Heart left ventricle (tissue), 16 donors: Measurements from ENCODE around the gene TSPO2. TPM values are rescaled to one million over a fixed set of nuclear protein-coding genes. Genes with fewer than 3 reads are reported as not detected.

ENCODE experiments used
- ATAC-seq, 4 donors: fragments of 200-7000 bp; cut with Tn5 transposase; one replicate each; pipeline ENCODE4 v1.9.1; 2020 to 2022; ENCODE audit warnings: moderate library complexity in 4 of 4, mild to moderate bottlenecking in 3 of 4, moderate number of reproducible peaks in 1 of 4
- DNase-seq, 5 donors: peaks; one replicate each; pipeline ENCODE4 v3.0.0-alpha.2; 2020
- H3K27ac ChIP-seq, 12 donors: fragments of 200-600 bp; sonication (generic) in 4 of 12; one replicate each; pipeline versions ENCODE4 v1.5.0 to v1.8.0; 2016 to 2022; ENCODE audit warnings: mild to moderate bottlenecking in 2 of 12
- H3K27me3 ChIP-seq, 9 donors: fragments of 200-600 bp; sonication (generic) in 2 of 9; one replicate each; pipeline versions ENCODE4 v1.5.1 to v1.8.0; 2016 to 2022; ENCODE audit warnings: mild to moderate bottlenecking in 3 of 9
- H3K36me3 ChIP-seq, 9 donors: fragments of 200-600 bp; sonication (generic) in 2 of 9; one replicate each; pipeline versions ENCODE4 v1.5.0 to v1.8.0; 2018 to 2022; ENCODE audit warnings: mild to moderate bottlenecking in 2 of 9
- H3K4me1 ChIP-seq, 12 donors: fragments of 200-600 bp; sonication (generic) in 4 of 12; one replicate each; pipeline versions ENCODE4 v1.5.0 to v1.8.0; 2016 to 2022; ENCODE audit warnings: mild to moderate bottlenecking in 3 of 12
- H3K4me3 ChIP-seq, 12 donors: fragments of 200-600 bp; sonication (generic) in 4 of 12; one replicate each; pipeline versions ENCODE4 v1.5.0 to v1.8.0; 2017 to 2022; ENCODE audit warnings: mild to moderate bottlenecking in 9 of 12, moderate library complexity in 4 of 12
- H3K9me3 ChIP-seq, 12 donors: fragments of 200-600 bp; sonication (generic) in 4 of 12; one replicate each; pipeline versions ENCODE4 v1.5.0 to v1.8.0; 2016 to 2022; ENCODE audit warnings: mild to moderate bottlenecking in 1 of 12
- POLR2A ChIP-seq, 2 donors: fragments of 450-650 bp; IDR thresholded peaks; one replicate each; pipeline ENCODE4 v1.6.1; 2017; ENCODE audit warnings: antibody characterized with exemption in 2 of 2, mild to moderate bottlenecking in 2 of 2, moderate library complexity in 2 of 2
- WGBS, 4 donors: extraction: QIAGEN DNeasy Blood & Tissue Kit in 2 of 4; methylation state at CpG; one replicate each; pipeline versions ENCODE4 v1.1.5 to v1.1.7; 2013 to 2018; 5-methylcytosine and 5-hydroxymethylcytosine counted together
- intact Hi-C, 10 donors: fragments of 100-400 bp; cut with DNase I; formaldehyde crosslinking; loops; one replicate each; pipeline versions ENCODE4 v1.11.1 to v1.14.2; 2022
- polyA plus RNA-seq, 2 donors: library from polyadenylated mRNA; stranded (reverse); fragments of 200-250 nt; gene quantifications; one replicate each; pipeline ENCODE4 v1.2.3, GENCODE V29; 2013
- total RNA-seq, 9 donors: library from RNA; depleted of rRNA in 2 of 9; stranded (reverse); fragments of >200 nt in 2 of 9; fragmentation: NEBNext Ultra II Directional in 3 of 9; extraction: Animal tissue kit (Norgen Biotek cat#: 25700) in 3 of 9; gene quantifications; one replicate each; pipeline versions ENCODE4 v1.1.0 to v1.2.4, GENCODE V29; 2016 to 2023
- TF ChIP-seq, protein P1 (sequence below), 12 donors: fragments of 200-600 bp; sonication (generic) in 4 of 12; IDR thresholded peaks; one replicate each; pipeline versions ENCODE4 v1.5.0 to v1.8.0; 2018 to 2022; ENCODE audit warnings: antibody characterized with exemption in 12 of 12, mild to moderate bottlenecking in 5 of 12
- donor health status: ischemic (EF 13 %, LVEDD 7.1; RV severe dilation, severe dysfunction).
- donor health status: healthy with polysubstance abuse.
- donor health status: DM: no; HTN: yes; CAD: no.
- donor health status: DM: no; HTN: no; CAD: no.
- donor health status: ischemic (EF 25% LVEDD 6.9; RV normal size, moderate dysfunction).
- donor health status: ischemic (EF 25% LVEDD 5.7; RV mildly dilated, moderate dysfunction).
- donor health status: healthy.
- donor health status: DM: yes; HTN: yes; CAD: no.
- donor health status: ischemic (EF 35%, LVEDD 5.7; RV mildly dilated, moderate dysfunction).
- donor health status: nonischemic (EF 11% LVEDD 7.7; RV severe dilation, severe dysfunction).
- donor health status: DM: yes; HTN: yes; CAD: no.
- donor health status: PGD.
- donor health status: ischemic (EF 29% LVEDD 5.4; RV normal size, mild dysfunction).
- donor health status: nonischemic (EF 23%, LVEDD 6.1; RV moderate dilation, normal function).

TSPO2 gene
- total and polyA plus RNA-seq, 11 donors, result not detected

DNA sequence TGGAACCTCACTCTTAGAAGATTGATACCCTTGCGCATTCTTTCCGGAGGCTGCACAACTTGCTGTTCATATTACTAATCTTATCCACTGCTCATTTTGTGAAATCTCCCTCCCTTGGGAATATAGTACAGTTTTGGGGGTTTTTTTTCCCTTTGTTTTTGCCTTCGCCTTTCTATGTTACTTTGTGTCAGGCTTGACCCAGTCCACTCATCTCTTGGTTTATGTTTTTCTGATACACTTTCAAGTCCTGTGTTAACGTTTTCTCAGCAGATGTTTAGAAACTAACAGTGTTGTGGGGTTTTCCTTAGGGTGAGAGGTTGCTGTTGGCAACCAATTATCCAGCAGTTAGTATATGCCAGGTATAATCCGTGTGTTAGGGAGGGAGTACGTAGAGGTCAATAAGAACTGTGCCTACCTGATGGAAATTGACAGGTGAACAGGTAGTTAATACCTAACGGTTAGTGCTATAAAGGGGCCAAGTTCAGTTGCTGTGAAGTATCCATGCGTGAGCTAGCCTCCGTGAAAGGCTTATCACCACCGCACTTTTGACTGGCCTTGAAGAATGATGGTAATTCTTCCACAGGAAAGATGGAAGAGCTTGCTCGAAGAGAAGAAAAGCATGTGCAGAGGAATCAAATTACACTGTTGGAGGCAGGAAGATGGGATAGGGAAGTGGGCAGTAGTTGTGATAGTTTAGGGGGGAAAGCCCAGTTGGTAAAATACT is 31.9 kb downstream of the TSPO2 start:
- no peaks in the 10 kb centered on the region for H3K27me3 ChIP-seq
- H3K27ac ChIP-seq, result peak overlapping the region; percentile 93 to 100 (median 99)
- WGBS, 4 donors, result 5 to 9% (median 8%) methylated on average over 11 of the region's 11 CpGs
- DNase-seq (no peak), ATAC-seq (no peak)
- H3K4me1 ChIP-seq, result peaks cover 0 to 48% (median 38%) of the 10 kb centered on the region in 12 donors
- H3K4me3 ChIP-seq, result peak overlapping the region; percentile 76 to 95 (median 90)
- no peaks in the 10 kb centered on the region for H3K9me3 ChIP-seq
- peaks cover 0 to 23% (median 11%) of the 10 kb centered on the region in 9 donors for H3K36me3 ChIP-seq
- TF ChIP-seq POLR2A (IDR thresholded peaks at IDR 0.05), result no peak
- TF ChIP-seq, protein P1, sequence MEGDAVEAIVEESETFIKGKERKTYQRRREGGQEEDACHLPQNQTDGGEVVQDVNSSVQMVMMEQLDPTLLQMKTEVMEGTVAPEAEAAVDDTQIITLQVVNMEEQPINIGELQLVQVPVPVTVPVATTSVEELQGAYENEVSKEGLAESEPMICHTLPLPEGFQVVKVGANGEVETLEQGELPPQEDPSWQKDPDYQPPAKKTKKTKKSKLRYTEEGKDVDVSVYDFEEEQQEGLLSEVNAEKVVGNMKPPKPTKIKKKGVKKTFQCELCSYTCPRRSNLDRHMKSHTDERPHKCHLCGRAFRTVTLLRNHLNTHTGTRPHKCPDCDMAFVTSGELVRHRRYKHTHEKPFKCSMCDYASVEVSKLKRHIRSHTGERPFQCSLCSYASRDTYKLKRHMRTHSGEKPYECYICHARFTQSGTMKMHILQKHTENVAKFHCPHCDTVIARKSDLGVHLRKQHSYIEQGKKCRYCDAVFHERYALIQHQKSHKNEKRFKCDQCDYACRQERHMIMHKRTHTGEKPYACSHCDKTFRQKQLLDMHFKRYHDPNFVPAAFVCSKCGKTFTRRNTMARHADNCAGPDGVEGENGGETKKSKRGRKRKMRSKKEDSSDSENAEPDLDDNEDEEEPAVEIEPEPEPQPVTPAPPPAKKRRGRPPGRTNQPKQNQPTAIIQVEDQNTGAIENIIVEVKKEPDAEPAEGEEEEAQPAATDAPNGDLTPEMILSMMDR (IDR thresholded peaks at IDR 0.05), result no peak
- intact Hi-C loops, result loop anchor here in 1 of 10 donors (5.0 kb wide), 1 partner anchor 172 kb away; no protein-coding TSS in a partner anchor

DNA sequence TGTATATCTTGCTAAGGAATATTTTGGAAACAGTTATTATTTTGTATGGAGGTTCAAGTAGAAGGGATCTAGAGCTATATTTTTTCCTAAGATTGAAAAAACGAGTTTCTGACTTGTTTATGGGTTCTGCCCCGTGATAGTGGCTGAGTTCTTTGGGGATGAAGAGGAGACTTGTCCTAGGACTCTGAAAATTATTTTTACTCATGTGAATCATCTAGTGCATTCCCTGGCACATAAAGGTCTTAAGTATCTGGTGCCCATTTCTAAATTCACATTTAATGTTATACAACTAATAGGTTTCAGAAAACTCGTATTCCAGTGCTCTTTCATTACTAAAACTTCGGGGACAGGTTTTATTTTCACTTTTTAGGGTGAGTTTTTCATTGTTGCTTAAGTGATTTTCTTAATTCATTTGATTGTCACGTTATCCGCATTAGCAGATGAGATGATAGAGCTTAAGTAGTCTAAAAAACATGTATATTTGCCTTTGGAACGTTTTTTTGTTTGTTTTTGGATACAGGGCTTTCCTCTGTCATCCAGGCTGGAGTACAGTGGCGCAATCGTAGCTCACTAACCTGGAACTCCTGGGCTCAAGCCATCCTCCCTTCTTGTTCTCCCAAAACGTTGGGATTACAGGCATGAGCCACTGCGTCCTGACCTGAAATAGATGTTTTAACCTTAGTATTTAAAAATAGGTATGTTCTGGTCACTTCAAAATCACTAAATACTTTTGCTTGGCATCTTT is 32.6 kb downstream of the TSPO2 start:
- Histone ChIP-seq H3K4me3 (peak overlapping the region in 9 of 12 donors; percentile 76 to 95 (median 92)), H3K27me3 (no peaks in the 10 kb centered on the region), H3K9me3 (no peaks in the 10 kb centered on the region), H3K36me3 (peaks cover 0 to 23% (median 15%) of the 10 kb centered on the region in 9 donors), H3K27ac (peak overlapping the region; percentile 93 to 100 (median 99)), H3K4me1 (peaks cover 0 to 48% (median 39%) of the 10 kb centered on the region in 12 donors)
- ATAC-seq, result no peak
- no peak for DNase-seq
- TF ChIP-seq, protein P1 (IDR thresholded peaks at IDR 0.05), result no peak
- TF ChIP-seq POLR2A (IDR thresholded peaks at IDR 0.05), result no peak
- 47 to 54% (median 51%) methylated on average over 11 of the region's 11 CpGs for WGBS, 4 donors
- intact Hi-C loops, result loop anchor here in 1 of 10 donors (5.0 kb wide), 1 partner anchor 173 kb away; no protein-coding TSS in a partner anchor

DNA sequence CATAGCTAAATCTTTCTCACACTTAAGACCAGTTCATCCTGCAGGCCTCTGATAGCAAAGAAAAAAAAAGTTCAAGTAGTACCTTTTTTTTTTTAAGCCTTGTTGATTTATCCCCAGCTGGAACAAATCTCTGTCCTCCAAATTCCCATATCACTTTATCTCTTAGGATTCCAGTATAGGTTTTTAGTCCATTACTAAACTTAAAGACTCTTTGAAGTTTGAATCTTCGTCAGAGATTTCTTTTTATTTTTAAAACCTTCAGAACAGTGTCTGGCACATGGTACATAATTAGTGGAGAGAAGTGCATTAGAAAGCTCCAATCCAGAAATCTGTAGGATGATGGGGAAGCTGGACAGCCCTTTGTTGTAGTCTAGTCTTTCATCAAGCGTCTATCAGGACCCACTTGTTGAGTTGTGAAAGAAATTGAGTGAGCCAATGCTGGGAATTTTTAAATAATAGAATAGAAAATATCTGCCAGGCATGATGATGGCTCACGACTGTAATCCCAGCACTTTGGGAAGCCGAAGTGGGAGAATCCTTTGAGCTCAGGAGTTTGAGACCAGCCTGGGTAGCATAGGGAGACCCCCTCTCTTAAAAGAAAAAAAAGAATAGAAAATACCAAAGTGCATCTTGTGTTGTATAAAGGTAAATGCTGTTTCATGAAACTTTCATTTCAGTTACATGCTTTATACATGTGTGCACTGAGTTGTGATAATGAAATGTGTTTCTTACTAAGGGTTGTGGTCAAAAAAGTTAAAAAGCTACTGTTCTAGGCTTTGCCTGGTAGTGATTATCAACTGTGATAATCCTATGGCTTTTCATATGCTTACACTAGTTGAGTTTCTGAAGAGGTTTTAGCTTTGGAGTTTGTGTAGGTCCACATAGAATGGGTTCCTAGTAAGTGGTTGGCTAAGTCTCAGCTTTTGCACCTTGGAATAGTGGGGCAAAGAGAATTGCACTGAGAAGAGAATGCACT is 33.7 kb downstream of the TSPO2 start:
- peaks cover 0 to 48% (median 32%) of the 10 kb centered on the region in 12 donors for H3K4me1 ChIP-seq
- H3K27ac ChIP-seq, result peak overlapping the region in 9 of 12 donors; percentile 12 to 100 (median 99)
- H3K36me3 ChIP-seq, result peaks cover 0 to 26% (median 22%) of the 10 kb centered on the region in 9 donors
- H3K9me3 ChIP-seq, result no peaks in the 10 kb centered on the region
- no peak overlapping the region for H3K4me3 ChIP-seq
- H3K27me3 ChIP-seq, result no peaks in the 10 kb centered on the region
- TF ChIP-seq, protein P1 (IDR thresholded peaks at IDR 0.05), result no peak
- TF ChIP-seq POLR2A (IDR thresholded peaks at IDR 0.05), result no peak
- 54 to 64% (median 57%) methylated on average over 4 of the region's 4 CpGs for WGBS, 4 donors
- DNase-seq, result no peak
- intact Hi-C loops, result no loop called here
- ATAC-seq, result no peak
